SW480 (cell line): ENCODE results near the gene VSTM2B.

ENCODE experiments used
- DNase-seq: peaks from one replicate; pipeline ENCODE4 v3.0.0-alpha.2; 2016; ENCODE audit warnings: low spot score

VSTM2B gene

DNA sequence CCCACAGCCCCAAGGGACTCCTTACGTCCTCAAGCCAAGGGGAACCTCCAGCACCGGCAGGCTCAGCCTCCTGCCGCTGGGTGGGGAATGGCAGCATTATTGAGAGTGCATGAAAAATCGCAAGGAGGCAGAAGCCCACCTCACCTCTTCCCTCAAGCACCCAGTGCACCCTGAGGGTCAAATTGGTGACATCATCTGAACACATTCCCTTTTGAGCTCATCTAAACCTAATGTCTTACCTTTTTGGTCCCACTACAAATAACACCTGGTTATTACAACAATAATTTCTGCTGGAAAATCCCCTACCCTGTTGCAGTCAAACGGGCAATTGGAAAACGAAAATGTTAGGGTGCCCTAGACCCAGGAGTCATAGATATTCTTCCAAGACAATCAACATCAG lies 68.1 kb downstream of the VSTM2B start:
- DNase-seq: no peak

DNA sequence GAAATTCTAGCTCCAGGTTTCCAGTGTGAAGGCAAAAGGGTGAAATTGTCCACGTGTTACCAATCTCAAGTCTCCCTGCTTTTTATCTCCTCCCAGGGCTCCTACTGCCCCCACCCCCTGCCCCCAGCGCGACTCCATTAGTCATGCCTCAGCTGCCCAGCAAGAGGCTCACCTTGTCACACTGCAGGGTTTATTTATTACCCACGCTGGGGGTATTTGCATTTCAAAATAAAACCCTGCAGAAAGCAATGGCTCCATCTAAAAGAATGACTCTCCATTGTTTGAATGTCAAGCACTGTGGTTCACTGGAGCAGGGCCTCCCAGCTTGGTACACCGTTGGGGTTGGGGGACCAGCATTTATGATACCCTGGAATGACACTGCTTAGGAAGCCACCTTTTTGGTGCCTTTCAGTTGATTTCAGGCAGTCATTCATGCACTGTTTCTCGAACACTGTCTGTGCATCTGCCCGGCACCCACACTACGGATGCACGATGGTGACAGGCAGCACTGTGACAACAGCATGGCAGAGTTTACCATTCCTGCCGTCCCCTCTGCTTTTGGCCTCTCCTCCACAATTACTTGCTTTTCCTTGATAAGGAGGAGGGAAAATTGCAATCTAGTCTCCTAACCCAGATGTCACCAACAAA lies 70.4 kb downstream of the VSTM2B start:
- DNase-seq: no peak

DNA sequence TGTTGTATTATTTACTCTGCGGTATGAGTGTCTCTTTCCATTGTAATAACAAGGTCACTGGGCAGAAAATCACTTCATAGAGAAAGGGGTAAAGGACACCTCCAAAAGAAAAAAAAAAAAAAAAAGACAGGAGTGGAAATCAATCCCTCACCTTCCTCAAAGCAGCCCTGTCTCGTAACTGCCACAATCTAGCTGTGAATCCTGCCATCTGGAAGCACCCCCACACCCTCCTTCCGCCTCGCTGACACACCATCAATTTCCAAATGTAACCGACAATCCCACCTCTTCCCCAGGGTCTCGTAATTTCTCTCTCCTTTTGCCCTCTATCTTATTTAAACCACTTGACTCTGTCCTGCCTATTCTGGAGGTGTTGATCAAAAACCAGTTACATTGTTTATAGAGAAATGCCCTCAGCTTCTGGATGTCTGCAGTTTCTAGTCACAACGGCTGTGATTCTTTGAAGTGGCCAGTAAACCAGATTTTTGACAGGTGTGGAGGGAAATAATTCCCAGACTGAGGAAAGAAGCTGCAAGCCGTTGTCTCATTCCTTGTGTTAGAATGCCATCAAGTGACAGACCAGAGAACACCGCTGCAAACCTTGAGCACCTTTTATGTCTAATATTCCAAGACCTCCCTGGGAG lies 71.2 kb downstream of the VSTM2B start:
- DNase-seq: peak; percentile 71

DNA sequence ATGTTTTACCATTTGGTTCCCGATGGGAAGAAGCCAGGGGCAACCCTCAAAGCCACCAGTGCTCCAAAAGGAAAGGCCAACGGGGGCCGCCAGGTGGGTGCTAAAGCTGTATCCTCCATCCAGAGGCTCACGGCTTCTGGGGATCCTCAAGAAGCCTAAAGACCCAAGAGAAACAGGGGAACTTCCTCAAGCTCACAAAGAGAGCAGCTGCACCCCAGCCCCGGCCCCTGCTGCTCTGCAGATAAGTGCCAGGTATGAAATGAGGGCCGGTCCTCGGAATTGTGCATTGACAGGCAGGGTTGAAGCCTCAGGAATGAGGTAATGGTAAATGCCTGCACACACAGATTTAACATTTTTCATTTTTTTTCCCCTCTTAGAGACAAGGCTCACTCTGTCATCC lies 72.2 kb downstream of the VSTM2B start:
- no peak for DNase-seq

DNA sequence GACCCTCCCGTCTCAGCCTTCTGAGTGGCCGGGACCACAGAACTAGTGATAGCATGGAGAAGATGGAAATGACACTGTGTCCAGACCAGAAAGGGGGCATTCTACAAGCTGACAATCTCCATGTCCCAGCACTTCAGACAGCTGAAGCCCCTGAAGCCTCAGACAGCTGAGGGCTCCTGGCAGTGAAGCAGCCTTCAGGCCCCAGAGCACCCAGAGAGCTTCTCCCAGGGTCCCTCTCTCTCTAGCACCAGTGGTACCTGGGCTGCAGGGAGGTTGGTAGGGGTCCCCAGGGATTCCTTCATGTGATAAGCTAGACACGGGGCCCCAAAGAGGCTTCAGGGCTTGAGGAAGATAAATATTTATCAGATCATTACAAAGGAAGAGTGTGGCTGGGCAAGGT lies 72.7 kb downstream of the VSTM2B start:
- no peak for DNase-seq

DNA sequence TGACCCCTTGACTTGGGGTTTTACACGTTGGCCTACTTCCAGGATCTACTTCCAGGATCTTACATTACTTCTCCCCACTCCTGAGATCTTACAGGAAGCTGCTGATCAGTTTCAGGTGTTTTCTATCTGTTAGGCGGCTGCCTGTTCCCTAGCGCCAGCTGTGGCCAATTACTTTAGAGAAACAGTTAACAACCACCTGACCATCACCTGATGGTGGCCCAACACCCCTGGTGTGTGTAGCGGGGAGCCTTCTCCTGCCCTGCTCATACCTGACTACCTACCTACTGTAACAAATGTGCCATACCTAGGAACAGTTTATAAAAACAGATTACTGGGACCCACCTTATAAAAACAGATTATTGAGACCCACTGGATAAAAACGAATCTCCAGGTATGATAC lies 77.5 kb downstream of the VSTM2B start:
- no peak for DNase-seq

DNA sequence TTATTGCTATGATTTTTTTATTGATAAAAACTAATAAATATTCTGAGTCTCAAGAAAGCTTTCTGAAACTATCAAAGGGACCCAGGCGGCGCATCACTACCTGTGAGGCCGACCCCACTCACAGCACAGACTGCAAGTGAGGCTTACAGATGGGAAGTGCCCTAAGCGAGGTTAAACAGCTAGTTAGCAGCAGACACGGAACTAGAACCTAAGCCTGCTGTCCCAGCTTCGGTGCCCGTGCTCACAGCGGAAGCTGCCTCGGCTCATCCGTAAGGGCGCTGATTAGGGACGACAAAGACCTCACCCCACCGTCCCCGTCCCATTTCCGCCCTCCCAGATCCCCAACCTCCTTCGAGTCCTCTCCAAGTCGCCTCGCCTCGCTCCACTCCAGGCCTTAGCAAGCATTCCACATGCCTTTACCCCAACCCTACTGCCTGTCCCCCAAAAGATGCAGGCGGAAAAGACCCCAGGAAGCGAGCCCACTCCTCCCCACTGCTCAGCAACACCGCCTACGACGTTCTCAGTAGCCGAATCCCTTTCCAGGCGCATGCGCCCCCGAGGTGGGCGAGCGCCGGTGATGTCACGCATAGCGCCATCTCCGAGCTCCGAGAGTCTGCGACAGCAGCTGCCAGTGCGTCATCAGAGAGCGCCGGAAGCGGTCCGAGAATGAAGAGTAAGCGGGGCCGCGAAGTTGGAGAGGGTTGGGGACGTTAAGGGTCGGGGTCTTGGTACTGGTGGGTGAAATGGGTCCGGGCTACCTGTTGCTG lies 80.0 kb downstream of the VSTM2B start, which contains the start of gene POP4:
POP4 (plus strand) TSS at position 631 of the 767 bp plus-strand sequence; CDS start at position 667, 36 bp downstream.
- peak; percentile 90 for DNase-seq

DNA sequence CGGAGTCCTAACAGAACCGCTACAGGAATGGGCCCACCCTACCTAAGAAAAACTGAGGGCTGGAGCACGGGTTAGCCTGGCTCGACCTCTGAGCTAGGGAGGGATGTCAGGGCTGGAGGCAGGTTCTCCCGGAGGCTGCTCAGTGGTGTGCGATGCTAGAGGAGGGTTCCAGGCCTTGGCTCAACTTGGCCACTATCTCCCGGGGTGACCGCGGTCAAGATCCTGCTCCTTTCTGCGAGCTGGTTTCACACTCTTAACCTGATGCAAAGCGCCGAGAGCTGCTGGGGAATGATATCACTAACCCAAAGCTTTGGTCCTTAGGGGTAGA lies 80.6 kb downstream of the VSTM2B start:
- DNase-seq: no peak

DNA sequence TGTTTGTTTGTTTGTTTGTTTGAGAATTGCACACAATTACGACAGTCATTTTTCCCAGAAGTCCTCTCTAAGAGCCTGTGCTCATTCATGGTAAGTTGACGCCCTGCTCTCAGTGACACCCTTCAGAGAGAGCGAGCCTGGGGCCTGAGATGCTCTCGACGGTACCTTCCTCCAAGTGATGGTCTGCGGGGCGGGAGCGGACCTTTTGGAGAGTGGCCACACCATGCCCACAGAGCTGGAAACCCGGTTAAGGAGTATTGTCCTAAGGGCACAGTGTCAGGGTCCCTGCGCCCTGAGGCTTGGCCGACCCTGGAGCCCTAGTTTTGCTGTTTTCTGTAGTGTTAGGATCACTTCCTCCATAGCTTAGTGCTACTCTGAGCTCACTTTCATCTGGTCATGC lies 83.8 kb downstream of the VSTM2B start:
- no peak for DNase-seq

DNA sequence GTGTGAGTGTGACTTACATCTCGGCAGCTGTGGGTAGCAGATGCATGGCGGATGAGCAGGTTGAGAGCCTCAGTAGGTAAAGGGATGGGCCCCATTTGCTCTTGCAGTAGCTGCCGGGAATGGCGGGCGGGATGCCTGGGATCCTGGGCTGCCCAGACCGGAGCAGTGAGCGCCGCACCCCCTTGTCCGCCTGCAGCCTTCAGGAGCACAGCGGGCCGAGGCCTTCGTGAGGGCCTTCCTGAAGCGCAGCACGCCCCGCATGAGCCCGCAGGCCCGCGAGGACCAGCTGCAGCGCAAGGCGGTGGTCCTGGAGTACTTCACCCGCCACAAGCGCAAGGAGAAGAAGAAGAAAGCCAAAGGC lies 84.4 kb downstream of the VSTM2B start:
- DNase-seq: no peak

DNA sequence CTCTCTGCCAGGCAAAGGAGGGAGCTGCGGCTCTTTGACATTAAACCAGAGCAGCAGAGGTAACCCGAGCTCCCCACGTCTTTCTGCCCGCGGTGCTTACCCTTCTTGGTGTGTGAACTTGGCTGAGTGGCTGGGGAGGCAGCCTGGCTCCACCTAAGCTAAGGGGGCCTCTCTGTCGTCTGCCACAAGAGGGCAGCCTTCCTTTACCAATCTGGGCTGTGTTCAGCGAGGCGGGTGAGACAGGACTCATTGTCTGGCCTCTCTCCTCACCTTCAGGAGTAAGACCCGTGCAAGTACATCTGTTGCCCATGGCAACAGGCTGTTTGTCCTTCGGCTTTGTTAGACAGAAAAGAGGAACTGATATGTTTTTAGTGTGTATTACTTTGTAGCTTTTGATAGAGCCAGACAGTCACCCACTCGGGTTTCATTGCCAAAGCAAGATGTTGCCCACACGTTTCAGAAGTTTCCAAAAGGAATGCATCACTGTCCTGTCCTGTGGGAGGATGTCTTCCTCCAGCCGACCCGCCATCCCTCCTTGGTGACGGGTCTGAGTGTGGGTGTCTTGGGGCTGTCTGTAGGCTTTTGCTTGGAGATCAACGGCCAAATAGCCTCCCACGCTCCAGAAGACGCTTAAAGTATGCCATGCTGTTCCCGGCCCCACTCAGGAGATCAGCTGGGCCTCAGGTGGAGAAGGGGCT lies 84.9 kb downstream of the VSTM2B start:
- peak; percentile 63 for DNase-seq

DNA sequence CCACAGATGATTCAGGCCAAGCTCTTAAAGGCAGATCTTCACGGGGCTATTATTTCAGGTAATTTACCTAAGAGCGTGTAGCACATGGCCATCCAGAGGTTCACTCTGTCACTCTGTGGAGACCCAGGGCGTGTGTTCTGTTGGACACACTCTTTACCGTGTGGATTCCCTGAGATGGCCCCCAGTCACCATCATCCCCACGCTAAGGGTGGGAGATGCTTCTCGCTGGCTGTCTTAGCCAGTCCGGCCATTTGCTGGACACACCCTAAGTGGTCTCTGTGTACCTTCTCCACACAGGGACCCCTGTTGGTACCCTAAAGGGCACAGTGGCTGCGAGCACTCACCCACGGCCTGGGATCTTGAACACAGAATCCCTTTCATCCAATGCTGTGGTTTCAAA lies 86.3 kb downstream of the VSTM2B start:
- DNase-seq: no peak

DNA sequence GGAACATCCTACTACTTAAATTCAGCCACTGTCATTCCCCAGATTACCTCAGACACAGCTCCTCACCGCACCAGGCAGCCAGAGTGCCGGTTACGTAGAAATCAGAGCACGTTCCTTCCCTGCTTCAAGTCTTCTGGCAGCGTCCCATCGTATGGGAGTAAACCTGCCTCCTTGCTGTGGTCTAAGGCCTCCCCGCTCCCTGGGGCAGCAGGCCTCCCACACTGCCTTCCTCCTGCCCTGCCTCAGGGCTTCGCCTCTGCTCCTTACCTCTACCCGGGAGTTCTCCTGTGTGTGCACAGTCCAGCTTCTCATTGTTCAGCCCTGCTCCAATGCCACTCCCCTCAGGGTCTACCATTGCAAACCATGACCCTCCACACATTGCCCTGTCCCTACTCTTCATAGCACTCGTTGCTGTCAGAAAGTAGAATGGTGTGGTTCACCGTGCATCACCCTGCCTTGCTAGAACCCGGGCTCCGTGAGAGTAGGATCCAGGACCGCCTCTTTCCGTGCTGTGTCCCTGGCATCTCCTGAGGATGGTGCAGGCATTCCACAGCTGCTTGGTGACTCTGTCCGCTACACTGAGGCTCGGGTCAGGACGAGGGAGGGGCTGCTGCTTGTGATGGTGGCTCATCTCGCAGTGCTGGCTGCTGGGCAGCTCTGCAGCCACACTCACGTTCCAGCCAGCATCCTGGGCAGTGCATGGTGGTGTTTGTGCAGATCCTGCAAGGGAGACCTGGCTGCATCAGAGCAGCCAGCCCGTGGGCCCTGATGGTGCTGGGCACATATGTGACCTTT lies 87.2 kb downstream of the VSTM2B start:
- DNase-seq: no peak

DNA sequence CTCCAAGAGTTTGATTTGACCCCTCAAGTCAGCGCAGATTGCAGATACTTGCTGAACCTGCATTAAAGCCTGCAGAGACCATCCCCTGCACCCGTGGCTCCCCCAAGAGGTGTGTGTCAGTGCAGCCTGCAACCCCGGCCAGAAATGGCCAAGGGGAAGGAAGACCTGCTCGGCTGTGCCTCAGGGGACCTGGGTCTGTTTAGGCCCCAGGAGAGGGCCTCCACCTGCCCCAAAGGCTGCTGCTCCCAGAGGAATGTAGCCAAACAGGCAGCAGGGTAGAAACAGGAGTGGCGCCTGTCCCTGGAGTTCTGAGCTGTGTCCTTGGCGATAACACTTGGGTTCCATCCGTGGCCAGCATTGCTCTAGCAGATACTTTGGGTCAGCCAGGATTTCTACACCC lies 88.3 kb downstream of the VSTM2B start:
- DNase-seq: no peak
